ENCODE data around the gene ARAP1. TPM values are rescaled to one million over a fixed set of nuclear protein-coding genes. Genes with fewer than 3 reads are reported as not detected.

ARAP1 gene
- total RNA-seq, 3 donors from 2014 or later, result 85.9 to 109 (median 97.0) TPM

DNA sequence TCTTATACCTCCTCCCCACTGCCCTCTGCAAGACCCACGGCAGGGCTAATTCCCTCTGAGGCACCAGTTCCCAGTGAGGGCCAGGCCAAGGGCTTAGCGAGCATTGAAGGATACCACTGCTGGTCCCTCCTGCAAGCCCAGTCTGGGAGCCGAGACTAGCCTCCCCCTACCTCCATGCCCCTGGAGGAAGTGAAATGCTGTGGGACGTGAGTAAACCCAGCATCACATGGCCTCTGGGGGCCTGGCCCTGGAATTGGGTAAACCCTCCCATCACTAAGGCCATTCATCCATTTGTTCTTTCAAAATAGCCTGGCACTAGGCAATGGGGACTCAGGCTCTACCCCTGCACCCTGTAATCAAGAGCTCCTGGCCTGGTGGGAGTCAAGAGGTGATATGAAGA, 24.7 kb downstream of the ARAP1 start:
- DNase-seq (ENCODE audit: low spot score in 2 of 2), result no peak
- H3K9me3 ChIP-seq, result no peaks in the 10 kb centered on the region
- H3K36me3 ChIP-seq, result no peaks in the 10 kb centered on the region
- H3K27ac ChIP-seq, result no peak overlapping the region
- peaks cover 0 to 5% of the 10 kb centered on the region in 2 donors for H3K4me1 ChIP-seq
- TF ChIP-seq CTCF (IDR thresholded peaks at IDR 0.05) (no peak), POLR2AphosphoS5 (IDR thresholded peaks at IDR 0.05) (no peak), POLR2A (IDR thresholded peaks at IDR 0.05) (no peak)
- H3K27me3 ChIP-seq, result no peaks in the 10 kb centered on the region
- intact Hi-C loops (cut with DNase I; ENCODE audit: low total_unique reads), result loop anchor here (10.0 kb wide), 3 partner anchors 57 to 447 kb away; partner anchors contain the start of gene ATG16L2
- H3K4me3 ChIP-seq, result no peak overlapping the region

GRCh38 chr11:72726266-72727220, 25.7 kb downstream of the ARAP1 start:
- H3K9me3 ChIP-seq, result no peaks in the 10 kb centered on the region
- no peaks in the 10 kb centered on the region for H3K36me3 ChIP-seq
- no peak overlapping the region for H3K27ac ChIP-seq
- peaks cover 0 to 6% of the 10 kb centered on the region in 2 donors for H3K4me1 ChIP-seq
- H3K27me3 ChIP-seq, result no peaks in the 10 kb centered on the region
- intact Hi-C loops (cut with DNase I; ENCODE audit: low total_unique reads), result loop anchor here (10.0 kb wide), 3 partner anchors 58 to 448 kb away; partner anchors contain the start of gene ATG16L2
- no peak for TF ChIP-seq POLR2AphosphoS5 (IDR thresholded peaks at IDR 0.05)
- TF ChIP-seq CTCF (IDR thresholded peaks at IDR 0.05), result no peak
- no peak for TF ChIP-seq POLR2A (IDR thresholded peaks at IDR 0.05)
- H3K4me3 ChIP-seq, result no peak overlapping the region
- DNase-seq (ENCODE audit: low spot score in 2 of 2), result no peak

DNA sequence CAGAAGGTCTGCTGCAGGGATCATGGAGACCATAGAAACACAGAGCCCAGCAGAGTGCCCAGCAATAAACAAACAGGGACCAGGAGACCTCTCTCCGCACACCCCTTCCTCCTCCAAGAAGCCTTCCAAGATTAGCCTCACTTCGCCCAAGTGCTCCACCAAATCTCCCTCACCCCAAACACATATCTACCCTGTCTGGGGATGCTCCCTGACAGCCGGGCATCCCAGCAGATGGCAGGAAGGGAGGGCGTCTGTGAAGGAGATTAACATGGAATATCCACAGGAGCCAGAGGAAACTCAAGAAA, 26.5 kb downstream of the ARAP1 start:
- no peak for TF ChIP-seq POLR2AphosphoS5 (IDR thresholded peaks at IDR 0.05)
- TF ChIP-seq CTCF (IDR thresholded peaks at IDR 0.05), result no peak
- no peak for TF ChIP-seq POLR2A (IDR thresholded peaks at IDR 0.05)
- Histone ChIP-seq H3K27ac (peak overlapping the region in 1 of 2 donors; percentile 14), H3K4me1 (peaks cover 2 to 9% of the 10 kb centered on the region in 2 donors), H3K4me3 (no peak overlapping the region), H3K9me3 (no peaks in the 10 kb centered on the region), H3K36me3 (no peaks in the 10 kb centered on the region), H3K27me3 (no peaks in the 10 kb centered on the region)
- intact Hi-C loops (cut with DNase I; ENCODE audit: low total_unique reads), result loop anchor here (10.0 kb wide), 3 partner anchors 59 to 449 kb away; partner anchors contain the start of gene ATG16L2
- DNase-seq (ENCODE audit: low spot score in 2 of 2), result no peak

GRCh38 chr11:72724851-72725723, 27.1 kb downstream of the ARAP1 start:
- H3K4me1 ChIP-seq, result peaks cover 4 to 15% of the 10 kb centered on the region in 2 donors
- H3K27ac ChIP-seq, result peak overlapping the region in 1 of 2 donors; percentile 14
- no peaks in the 10 kb centered on the region for H3K9me3 ChIP-seq
- no peaks in the 10 kb centered on the region for H3K36me3 ChIP-seq
- peak; percentile 88 to 96 (median 90) for TF ChIP-seq CTCF (IDR thresholded peaks at IDR 0.05)
- TF ChIP-seq POLR2AphosphoS5 (IDR thresholded peaks at IDR 0.05), result no peak
- TF ChIP-seq POLR2A (IDR thresholded peaks at IDR 0.05), result no peak
- no peak overlapping the region for H3K4me3 ChIP-seq
- peak in 1 of 2 donors; percentile 44 for DNase-seq (ENCODE audit: low spot score in 2 of 2)
- intact Hi-C loops (cut with DNase I; ENCODE audit: low total_unique reads), result loop anchor here (10.0 kb wide), 3 partner anchors 60 to 450 kb away; partner anchors contain the start of gene ATG16L2
- H3K27me3 ChIP-seq, result no peaks in the 10 kb centered on the region
